GM21447 (cell line): ENCODE results near the gene PLCB1.
A peak's percentile ranks its signal among the peaks of the same experiment; 100 is the strongest.
"Not testable (repeated sequence)": the region's sequence is repeated elsewhere in the genome, so short reads cannot be mapped to it uniquely, and the experiment has no call there.

ENCODE experiments used
- ATAC-seq: cut with Tn5 transposase; IDR thresholded peaks from one replicate; pipeline ENCODE4 v1.9.1; 2021; ENCODE audit not compliant: unreplicated experiment

PLCB1 gene

DNA sequence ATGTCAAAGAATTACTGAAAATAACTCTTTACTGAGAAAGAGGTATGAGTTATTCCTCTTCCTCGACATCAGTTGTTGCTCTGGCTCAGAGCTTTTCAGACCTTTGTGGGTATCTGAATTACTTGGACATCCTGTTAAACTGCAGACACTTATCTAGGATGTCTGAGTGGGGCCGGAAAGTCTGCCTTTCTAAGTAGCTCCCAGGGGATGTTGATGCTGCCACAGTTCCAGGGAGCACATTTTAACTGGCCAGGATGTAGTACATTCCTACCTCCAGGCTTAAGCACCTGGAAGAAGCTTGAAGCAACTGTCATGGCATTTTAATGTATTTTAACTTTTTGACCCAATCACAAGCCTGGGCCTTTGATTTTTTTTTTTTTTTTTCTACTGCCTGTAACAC lies 671.0 kb downstream of the PLCB1 start:
- ATAC-seq: no peak

- no peak for ATAC-seq
These were observed 671.9 kb downstream of the PLCB1 start for GRCh38 chr20:8803941-8804340.

DNA sequence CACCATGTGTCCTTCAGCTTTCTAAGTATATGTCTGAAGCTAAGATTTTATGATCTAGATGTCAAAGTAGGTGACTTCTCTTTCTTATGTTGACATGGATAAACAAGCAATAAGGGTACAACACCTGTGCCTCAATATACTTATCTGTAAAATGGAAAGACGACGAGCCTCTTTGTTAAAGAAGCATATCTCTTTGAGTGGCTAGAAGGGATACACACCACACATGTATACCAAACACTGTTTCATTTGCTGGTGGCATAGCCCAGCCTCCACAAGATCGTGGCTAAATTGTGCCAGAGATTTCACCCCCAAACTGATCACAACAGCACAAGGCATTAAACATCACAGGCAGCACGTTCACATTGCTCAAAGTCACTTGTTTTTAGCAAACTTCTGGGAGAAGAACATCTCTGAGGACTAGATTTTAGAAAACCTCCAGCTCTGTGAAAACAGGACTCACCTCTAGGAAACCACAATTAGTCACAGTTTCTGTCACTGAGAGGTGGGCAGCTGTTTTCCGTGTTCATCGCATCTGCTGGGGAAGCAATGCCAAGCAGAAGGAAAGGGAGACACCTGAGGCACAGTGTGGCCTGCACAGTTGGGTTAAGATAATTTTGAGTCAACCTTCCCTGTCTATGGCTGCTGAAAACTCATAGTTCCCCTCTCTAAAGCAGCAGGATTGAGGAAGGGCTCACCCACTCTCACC lies 673.8 kb downstream of the PLCB1 start:
- ATAC-seq: no peak

DNA sequence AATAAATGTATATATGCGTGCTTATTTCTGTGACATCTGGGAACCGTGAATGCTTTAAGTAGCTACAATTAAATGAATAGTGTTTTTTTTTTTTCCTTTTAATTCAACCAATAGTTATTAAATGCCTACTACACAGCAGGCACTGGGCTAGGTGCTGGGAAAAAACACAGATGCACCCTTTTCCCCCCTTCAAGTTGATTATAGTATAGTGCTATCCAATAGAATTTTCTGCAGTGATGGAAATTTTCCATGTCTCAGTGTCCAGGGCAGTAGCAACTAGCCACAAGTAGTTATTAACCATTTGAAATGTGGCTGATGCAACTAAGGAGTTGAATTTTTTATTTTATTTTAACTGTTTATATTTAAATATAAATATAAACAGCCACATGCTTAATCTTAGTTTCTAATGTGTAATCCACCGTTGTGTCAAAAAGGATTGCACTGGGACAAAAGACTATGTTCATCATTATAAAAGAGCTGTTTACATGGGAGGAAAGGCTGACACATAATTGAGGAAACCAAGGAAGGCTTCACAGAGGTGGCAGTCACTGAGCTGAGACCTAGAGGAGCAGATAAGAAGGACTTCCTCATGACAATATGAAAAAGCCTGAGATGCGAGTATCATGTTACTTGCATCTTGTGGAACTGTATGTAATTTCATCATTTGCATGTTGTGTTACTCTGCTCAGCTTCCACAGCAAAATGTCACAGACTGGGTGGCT lies 675.6 kb downstream of the PLCB1 start:
- ATAC-seq: no peak

- no peak for ATAC-seq
These were observed 676.1 kb downstream of the PLCB1 start for GRCh38 chr20:8808202-8808535.

- no peak for ATAC-seq
These were observed 677.3 kb downstream of the PLCB1 start for GRCh38 chr20:8809107-8809953.

- ATAC-seq: no peak
These were observed 679.9 kb downstream of the PLCB1 start for GRCh38 chr20:8811801-8812594.

DNA sequence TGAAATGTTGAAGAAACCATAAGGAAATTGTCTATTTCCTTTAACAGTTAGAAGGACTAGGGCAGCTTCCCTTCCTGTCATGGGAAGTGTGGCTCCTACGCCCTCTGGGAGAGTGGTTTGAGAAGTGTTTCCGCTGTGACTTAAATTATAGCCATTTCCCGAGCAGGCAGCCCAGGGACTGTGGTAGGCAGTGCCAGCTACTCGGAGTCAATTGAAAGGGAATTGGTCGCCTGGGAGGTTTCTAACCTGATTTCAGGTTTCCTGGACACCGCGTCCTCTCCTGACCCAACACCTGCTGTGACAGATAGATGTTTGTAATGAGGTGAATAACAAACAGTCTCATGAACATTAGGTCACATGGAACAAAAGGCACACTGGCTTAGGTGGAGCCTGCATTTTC lies 680.8 kb downstream of the PLCB1 start:
- ATAC-seq: no peak

GRCh38 chr20:8815208-8815607 lies 683.1 kb downstream of the PLCB1 start:
- ATAC-seq: no peak

- no peak for ATAC-seq
These were observed 697.2 kb downstream of the PLCB1 start for GRCh38 chr20:8829256-8829655.

- not testable (repeated sequence) for ATAC-seq
These were observed 702.2 kb downstream of the PLCB1 start for GRCh38 chr20:8834294-8834693.

- ATAC-seq: no peak
These were observed 702.8 kb downstream of the PLCB1 start for GRCh38 chr20:8834851-8835250.

- no peak for ATAC-seq
These were observed 705.3 kb downstream of the PLCB1 start for GRCh38 chr20:8837396-8837795.

GRCh38 chr20:8842525-8842924 lies 710.5 kb downstream of the PLCB1 start:
- ATAC-seq: no peak

- no peak for ATAC-seq
These were observed 712.1 kb downstream of the PLCB1 start for GRCh38 chr20:8844179-8844578.

DNA sequence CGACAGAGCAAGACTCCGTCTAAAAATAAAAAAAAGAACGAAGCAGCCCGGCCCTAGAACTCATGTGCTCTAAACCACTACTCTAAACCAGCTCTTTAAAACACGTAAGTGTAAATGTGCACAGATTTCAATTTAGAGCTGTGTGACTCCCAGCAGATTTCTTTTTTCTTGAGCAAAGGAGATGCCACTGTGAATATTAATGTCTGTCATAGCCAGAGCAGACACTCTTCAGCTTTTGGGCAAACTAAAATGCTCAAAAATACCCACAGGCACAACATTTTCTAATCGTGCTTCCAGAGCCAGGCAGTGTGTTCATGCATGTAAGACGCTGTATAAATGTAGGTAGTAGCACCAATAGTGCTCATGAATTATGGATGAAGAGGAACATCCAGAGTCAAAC lies 717.9 kb downstream of the PLCB1 start:
- no peak for ATAC-seq

GRCh38 chr20:8851446-8851845 lies 719.4 kb downstream of the PLCB1 start:
- ATAC-seq: no peak

GRCh38 chr20:8851919-8852318 lies 719.9 kb downstream of the PLCB1 start:
- not testable (repeated sequence) for ATAC-seq

DNA sequence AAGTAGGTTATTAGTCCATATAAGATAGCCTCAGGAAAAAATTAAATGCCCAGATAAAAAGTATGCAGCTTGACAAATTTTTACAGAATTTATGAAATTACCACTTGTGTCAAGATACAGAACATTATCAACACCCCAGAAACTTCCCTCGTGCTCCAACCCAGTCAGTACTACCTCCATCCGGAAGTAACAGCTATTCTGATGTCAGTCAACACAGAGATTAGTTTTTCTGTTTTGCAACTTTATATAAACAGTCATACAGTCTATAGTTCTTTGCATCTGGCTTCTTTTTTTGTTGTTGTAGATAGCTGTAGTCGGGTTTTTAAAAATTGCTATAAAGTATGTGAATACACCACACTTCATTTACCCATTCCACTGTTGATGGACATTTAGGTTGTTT lies 721.1 kb downstream of the PLCB1 start:
- not testable (repeated sequence) for ATAC-seq

- peak; percentile 91 for ATAC-seq
These were observed 721.8 kb downstream of the PLCB1 start for GRCh38 chr20:8853805-8854338.

- ATAC-seq: no peak
These were observed 722.5 kb downstream of the PLCB1 start for GRCh38 chr20:8854571-8854970.
